ENCODE results near the gene PRR35. TPM values are rescaled to one million over a fixed set of nuclear protein-coding genes. Genes with fewer than 3 reads are reported as not detected.

PRR35 gene
- total and polyA plus RNA-seq, 3 donors from 2014 or later, result 1.7 to 7.2 (median 5.0) TPM

GRCh38 chr16:600781-601180 is 40.6 kb downstream of the PRR35 start:
- 69 to 71% methylated on average over 7 of the region's 7 CpGs for WGBS, 2 donors
- no peak overlapping the region for H3K27ac ChIP-seq
- intact Hi-C loops (cut with DNase I; ENCODE audit: low total_unique reads), result no loop called here
- no peaks in the 10 kb centered on the region for H3K9me3 ChIP-seq
- no peaks in the 10 kb centered on the region for H3K36me3 ChIP-seq (ENCODE audit: low read depth, missing control alignments)
- no peaks in the 10 kb centered on the region for H3K27me3 ChIP-seq
- no peak for DNase-seq
- TF ChIP-seq, protein P1, sequence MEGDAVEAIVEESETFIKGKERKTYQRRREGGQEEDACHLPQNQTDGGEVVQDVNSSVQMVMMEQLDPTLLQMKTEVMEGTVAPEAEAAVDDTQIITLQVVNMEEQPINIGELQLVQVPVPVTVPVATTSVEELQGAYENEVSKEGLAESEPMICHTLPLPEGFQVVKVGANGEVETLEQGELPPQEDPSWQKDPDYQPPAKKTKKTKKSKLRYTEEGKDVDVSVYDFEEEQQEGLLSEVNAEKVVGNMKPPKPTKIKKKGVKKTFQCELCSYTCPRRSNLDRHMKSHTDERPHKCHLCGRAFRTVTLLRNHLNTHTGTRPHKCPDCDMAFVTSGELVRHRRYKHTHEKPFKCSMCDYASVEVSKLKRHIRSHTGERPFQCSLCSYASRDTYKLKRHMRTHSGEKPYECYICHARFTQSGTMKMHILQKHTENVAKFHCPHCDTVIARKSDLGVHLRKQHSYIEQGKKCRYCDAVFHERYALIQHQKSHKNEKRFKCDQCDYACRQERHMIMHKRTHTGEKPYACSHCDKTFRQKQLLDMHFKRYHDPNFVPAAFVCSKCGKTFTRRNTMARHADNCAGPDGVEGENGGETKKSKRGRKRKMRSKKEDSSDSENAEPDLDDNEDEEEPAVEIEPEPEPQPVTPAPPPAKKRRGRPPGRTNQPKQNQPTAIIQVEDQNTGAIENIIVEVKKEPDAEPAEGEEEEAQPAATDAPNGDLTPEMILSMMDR (IDR thresholded peaks at IDR 0.05), result no peak
- no peak for TF ChIP-seq POLR2A (IDR thresholded peaks at IDR 0.05)
- no peak overlapping the region for H3K4me3 ChIP-seq
- no peaks in the 10 kb centered on the region for H3K4me1 ChIP-seq

GRCh38 chr16:603933-604332 is 43.7 kb downstream of the PRR35 start:
- Histone ChIP-seq H3K27ac (no peak overlapping the region), H3K36me3 (ENCODE audit: low read depth, missing control alignments) (no peaks in the 10 kb centered on the region), H3K4me3 (no peak overlapping the region), H3K9me3 (no peaks in the 10 kb centered on the region), H3K27me3 (no peaks in the 10 kb centered on the region), H3K4me1 (no peaks in the 10 kb centered on the region)
- TF ChIP-seq, protein P1 (IDR thresholded peaks at IDR 0.05), result no peak
- no peak for TF ChIP-seq POLR2A (IDR thresholded peaks at IDR 0.05)
- 80 to 90% methylated on average over 5 of the region's 5 CpGs for WGBS, 2 donors
- DNase-seq, result no peak
- intact Hi-C loops (cut with DNase I; ENCODE audit: low total_unique reads), result no loop called here

DNA sequence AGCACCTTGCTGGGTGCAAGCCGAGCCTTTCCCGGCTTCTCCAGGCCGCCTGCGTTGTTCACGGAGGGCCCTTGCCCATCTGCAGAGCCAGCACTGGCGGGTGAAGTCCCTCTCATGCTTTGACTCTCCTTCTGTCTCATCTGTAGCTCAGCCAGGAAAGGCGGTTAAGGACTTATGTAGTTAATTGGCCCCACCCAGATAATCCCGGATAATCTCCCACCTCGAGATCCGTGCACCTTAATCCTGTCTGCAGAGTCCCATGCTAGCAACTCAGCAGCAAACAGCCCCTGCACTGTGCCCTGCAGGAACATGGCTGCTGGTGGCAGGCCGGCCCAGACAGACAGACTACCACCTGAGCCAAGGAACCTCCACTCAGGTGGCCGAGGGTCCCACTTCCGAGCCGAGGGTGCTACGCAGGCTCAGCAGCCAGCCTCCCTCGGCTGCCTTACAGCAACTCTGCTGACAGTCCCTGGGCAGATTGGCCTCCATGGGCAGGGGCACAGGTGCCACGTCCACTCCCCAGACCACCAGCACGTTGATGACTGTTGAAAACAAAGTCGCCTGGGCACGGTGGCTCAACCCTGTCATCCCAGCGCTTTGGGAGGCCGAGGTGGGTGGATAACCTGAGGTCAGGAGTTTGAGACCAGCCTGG is 46.6 kb downstream of the PRR35 start:
- DNase-seq, result no peak
- H3K9me3 ChIP-seq, result no peaks in the 10 kb centered on the region
- no peaks in the 10 kb centered on the region for H3K27me3 ChIP-seq
- WGBS, 2 donors, result 94 to 96% methylated on average over 11 to 22 of the region's 22 CpGs
- TF ChIP-seq, protein P1 (IDR thresholded peaks at IDR 0.05), result no peak
- TF ChIP-seq POLR2A (IDR thresholded peaks at IDR 0.05), result no peak
- H3K27ac ChIP-seq, result no peak overlapping the region
- H3K36me3 ChIP-seq (ENCODE audit: low read depth, missing control alignments), result no peaks in the 10 kb centered on the region
- intact Hi-C loops (cut with DNase I; ENCODE audit: low total_unique reads), result no loop called here
- no peak overlapping the region for H3K4me3 ChIP-seq
- no peaks in the 10 kb centered on the region for H3K4me1 ChIP-seq

- H3K4me1 ChIP-seq, result no peaks in the 10 kb centered on the region
- DNase-seq, result no peak
- H3K27me3 ChIP-seq, result no peaks in the 10 kb centered on the region
- H3K27ac ChIP-seq, result no peak overlapping the region
- H3K4me3 ChIP-seq, result no peak overlapping the region
- intact Hi-C loops (cut with DNase I; ENCODE audit: low total_unique reads), result no loop called here
- no peaks in the 10 kb centered on the region for H3K9me3 ChIP-seq
- no peaks in the 10 kb centered on the region for H3K36me3 ChIP-seq (ENCODE audit: low read depth, missing control alignments)
- TF ChIP-seq, protein P1 (IDR thresholded peaks at IDR 0.05), result no peak
- TF ChIP-seq POLR2A (IDR thresholded peaks at IDR 0.05), result no peak
- WGBS, 2 donors, result 90 to 92% methylated on average over 10 of the region's 10 CpGs
These were observed 47.8 kb downstream of the PRR35 start for GRCh38 chr16:608019-608418.

GRCh38 chr16:609316-609715 is 49.1 kb downstream of the PRR35 start:
- DNase-seq, result no peak
- Histone ChIP-seq H3K36me3 (ENCODE audit: low read depth, missing control alignments) (no peaks in the 10 kb centered on the region), H3K27ac (no peak overlapping the region), H3K27me3 (no peaks in the 10 kb centered on the region), H3K4me3 (no peak overlapping the region), H3K4me1 (no peaks in the 10 kb centered on the region), H3K9me3 (no peaks in the 10 kb centered on the region)
- WGBS, 2 donors, result 82 to 84% methylated on average over 10 to 13 of the region's 13 CpGs
- TF ChIP-seq POLR2A (IDR thresholded peaks at IDR 0.05), result no peak
- TF ChIP-seq, protein P1 (IDR thresholded peaks at IDR 0.05), result no peak
- intact Hi-C loops (cut with DNase I; ENCODE audit: low total_unique reads), result no loop called here
